Measurements from ENCODE around the gene TTYH2. TPM values are rescaled to one million over a fixed set of nuclear protein-coding genes. Genes with fewer than 3 reads are reported as not detected.

TTYH2 gene
- total RNA-seq, 3 donors from 2014 or later (not counting 1 experiment from before 2014, with no cell fraction given) = 4.3 to 7.9 (median 4.8) TPM

DNA sequence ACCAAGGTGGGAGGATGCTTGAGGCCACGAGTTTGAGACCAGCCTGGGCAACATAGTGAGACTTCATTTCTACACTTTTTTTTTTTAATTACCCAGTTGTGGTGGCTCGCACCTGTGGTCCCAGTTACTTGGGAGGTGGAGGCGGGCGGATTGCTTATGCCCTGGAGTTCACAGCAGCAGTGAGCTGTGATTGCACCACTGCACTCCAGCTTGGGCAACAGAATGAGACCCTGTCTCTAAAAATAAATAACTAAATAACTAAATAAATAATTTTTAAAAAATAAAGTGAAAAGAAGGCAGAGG, 70.0 kb downstream of the TTYH2 start:
- no peaks in the 10 kb centered on the region for H3K27me3 Mint-ChIP-seq (ENCODE audit: low read depth in 2 of 2)
- intact Hi-C loops (cut with micrococcal nuclease) = loop anchor here (5.0 kb wide), 1 partner anchor 71 kb away; the partner anchor contains the start of gene TTYH2
- TF ChIP-seq, protein P1, sequence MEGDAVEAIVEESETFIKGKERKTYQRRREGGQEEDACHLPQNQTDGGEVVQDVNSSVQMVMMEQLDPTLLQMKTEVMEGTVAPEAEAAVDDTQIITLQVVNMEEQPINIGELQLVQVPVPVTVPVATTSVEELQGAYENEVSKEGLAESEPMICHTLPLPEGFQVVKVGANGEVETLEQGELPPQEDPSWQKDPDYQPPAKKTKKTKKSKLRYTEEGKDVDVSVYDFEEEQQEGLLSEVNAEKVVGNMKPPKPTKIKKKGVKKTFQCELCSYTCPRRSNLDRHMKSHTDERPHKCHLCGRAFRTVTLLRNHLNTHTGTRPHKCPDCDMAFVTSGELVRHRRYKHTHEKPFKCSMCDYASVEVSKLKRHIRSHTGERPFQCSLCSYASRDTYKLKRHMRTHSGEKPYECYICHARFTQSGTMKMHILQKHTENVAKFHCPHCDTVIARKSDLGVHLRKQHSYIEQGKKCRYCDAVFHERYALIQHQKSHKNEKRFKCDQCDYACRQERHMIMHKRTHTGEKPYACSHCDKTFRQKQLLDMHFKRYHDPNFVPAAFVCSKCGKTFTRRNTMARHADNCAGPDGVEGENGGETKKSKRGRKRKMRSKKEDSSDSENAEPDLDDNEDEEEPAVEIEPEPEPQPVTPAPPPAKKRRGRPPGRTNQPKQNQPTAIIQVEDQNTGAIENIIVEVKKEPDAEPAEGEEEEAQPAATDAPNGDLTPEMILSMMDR (IDR thresholded peaks at IDR 0.05) = no peak
- H3K9me3 Mint-ChIP-seq = no peaks in the 10 kb centered on the region
- Histone ChIP-seq H3K36me3 (ENCODE audit: control insufficient read depth, insufficient read depth, low read length) (no peaks in the 10 kb centered on the region), H3K4me3 (ENCODE audit: low read length) (no peak overlapping the region), H3K27ac (ENCODE audit: low read length) (no peak overlapping the region), H3K27me3 (ENCODE audit: control insufficient read depth, insufficient read depth, low read length) (no peaks in the 10 kb centered on the region), H3K4me1 (ENCODE audit: control insufficient read depth, insufficient read depth, low read length) (peaks cover 55% of the 10 kb centered on the region), H3K9me3 (ENCODE audit: control insufficient read depth, insufficient read depth, low read length) (no peaks in the 10 kb centered on the region)
- peak overlapping the region; percentile 73 for H3K4me3 Mint-ChIP-seq
- H3K36me3 Mint-ChIP-seq = no peaks in the 10 kb centered on the region
- H3K27ac Mint-ChIP-seq = peak overlapping the region; percentile 88 to 94
- 53% methylated on average over 4 of the region's 4 CpGs for WGBS (ENCODE audit: insufficient coverage)
- peaks cover 30 to 33% of the 10 kb centered on the region in 2 donors for H3K4me1 Mint-ChIP-seq
- ATAC-seq (no peak), DNase-seq (no peak)

DNA sequence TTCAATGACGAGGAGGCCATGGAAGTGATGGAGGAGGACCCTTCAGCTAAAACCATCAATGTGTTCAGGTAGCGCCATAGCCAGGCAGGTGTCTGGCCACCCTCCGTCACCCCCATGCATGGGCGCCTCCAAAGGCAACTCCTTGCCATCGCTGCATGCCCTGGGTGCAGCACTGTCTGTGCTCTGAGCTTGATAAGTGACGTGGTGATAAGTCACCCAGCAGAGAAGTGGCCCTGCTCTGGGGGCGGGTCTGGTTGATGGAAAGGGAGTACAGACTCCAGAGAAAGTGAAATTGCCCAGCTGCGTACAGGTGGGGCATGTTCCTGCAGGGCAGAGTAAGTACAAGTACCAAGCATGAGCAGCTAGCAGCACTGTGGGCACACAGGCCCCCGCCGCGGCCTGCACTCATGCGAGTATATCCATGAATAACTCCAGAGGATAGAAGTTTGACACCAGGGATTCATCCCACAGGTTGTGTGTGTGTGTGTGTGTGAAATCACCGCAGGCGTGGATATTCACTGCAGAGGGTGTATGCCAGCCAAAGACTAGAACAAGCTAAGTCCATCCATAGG, 73.7 kb downstream of the TTYH2 start:
- Histone ChIP-seq H3K4me3 (ENCODE audit: low read length) (no peak overlapping the region), H3K27me3 (ENCODE audit: control insufficient read depth, insufficient read depth, low read length) (no peaks in the 10 kb centered on the region), H3K4me1 (ENCODE audit: control insufficient read depth, insufficient read depth, low read length) (peaks cover 29% of the 10 kb centered on the region), H3K36me3 (ENCODE audit: control insufficient read depth, insufficient read depth, low read length) (no peaks in the 10 kb centered on the region), H3K9me3 (ENCODE audit: control insufficient read depth, insufficient read depth, low read length) (no peaks in the 10 kb centered on the region), H3K27ac (ENCODE audit: low read length) (no peak overlapping the region)
- peaks cover 20 to 26% of the 10 kb centered on the region in 2 donors for H3K4me1 Mint-ChIP-seq
- H3K27ac Mint-ChIP-seq = no peak overlapping the region
- H3K9me3 Mint-ChIP-seq = no peaks in the 10 kb centered on the region
- ATAC-seq (no peak), DNase-seq (no peak)
- no peaks in the 10 kb centered on the region for H3K27me3 Mint-ChIP-seq (ENCODE audit: low read depth in 2 of 2)
- TF ChIP-seq, protein P1 (IDR thresholded peaks at IDR 0.05) = no peak
- intact Hi-C loops (cut with micrococcal nuclease) = no loop called here
- H3K4me3 Mint-ChIP-seq = no peak overlapping the region
- no peaks in the 10 kb centered on the region for H3K36me3 Mint-ChIP-seq
- WGBS (ENCODE audit: insufficient coverage) = 90% methylated on average over 14 of the region's 14 CpGs

DNA sequence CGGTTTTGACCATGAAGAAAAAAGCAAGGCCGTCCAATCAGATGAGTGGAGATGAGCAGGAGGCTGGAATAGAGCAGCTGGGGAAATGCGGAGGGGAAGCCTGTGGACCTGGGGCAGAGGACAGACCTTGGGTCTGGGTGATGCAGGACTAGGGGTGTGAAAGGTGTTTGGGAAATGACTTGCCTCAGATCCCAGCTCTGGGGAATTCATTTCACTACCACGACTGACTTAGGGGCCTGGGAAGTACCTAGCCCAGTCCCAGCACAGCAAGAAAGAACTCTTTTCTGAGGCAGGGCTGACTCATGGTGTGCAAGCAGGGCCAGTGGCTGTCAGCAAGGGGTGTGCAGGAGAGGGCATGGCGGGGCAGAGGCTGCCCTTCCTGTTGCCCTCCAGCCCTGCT, 75.4 kb downstream of the TTYH2 start:
- H3K27ac ChIP-seq (ENCODE audit: low read length) = no peak overlapping the region
- Mint-ChIP-seq H3K27ac (peak overlapping the region in 1 of 2 donors; percentile 68), H3K4me1 (peaks cover 11 to 14% of the 10 kb centered on the region in 2 donors), H3K27me3 (ENCODE audit: low read depth in 2 of 2) (no peaks in the 10 kb centered on the region), H3K36me3 (no peaks in the 10 kb centered on the region), H3K4me3 (no peak overlapping the region), H3K9me3 (no peaks in the 10 kb centered on the region)
- H3K9me3 ChIP-seq (ENCODE audit: control insufficient read depth, insufficient read depth, low read length) = no peaks in the 10 kb centered on the region
- intact Hi-C loops (cut with micrococcal nuclease) = no loop called here
- DNase-seq (no peak), ATAC-seq (no peak)
- WGBS (ENCODE audit: insufficient coverage) = 79% methylated on average over 5 of the region's 5 CpGs
- no peaks in the 10 kb centered on the region for H3K36me3 ChIP-seq (ENCODE audit: control insufficient read depth, insufficient read depth, low read length)
- H3K4me1 ChIP-seq (ENCODE audit: control insufficient read depth, insufficient read depth, low read length) = peaks cover 12% of the 10 kb centered on the region
- TF ChIP-seq, protein P1 (IDR thresholded peaks at IDR 0.05) = no peak
- H3K27me3 ChIP-seq (ENCODE audit: control insufficient read depth, insufficient read depth, low read length) = no peaks in the 10 kb centered on the region
- H3K4me3 ChIP-seq (ENCODE audit: low read length) = no peak overlapping the region

DNA sequence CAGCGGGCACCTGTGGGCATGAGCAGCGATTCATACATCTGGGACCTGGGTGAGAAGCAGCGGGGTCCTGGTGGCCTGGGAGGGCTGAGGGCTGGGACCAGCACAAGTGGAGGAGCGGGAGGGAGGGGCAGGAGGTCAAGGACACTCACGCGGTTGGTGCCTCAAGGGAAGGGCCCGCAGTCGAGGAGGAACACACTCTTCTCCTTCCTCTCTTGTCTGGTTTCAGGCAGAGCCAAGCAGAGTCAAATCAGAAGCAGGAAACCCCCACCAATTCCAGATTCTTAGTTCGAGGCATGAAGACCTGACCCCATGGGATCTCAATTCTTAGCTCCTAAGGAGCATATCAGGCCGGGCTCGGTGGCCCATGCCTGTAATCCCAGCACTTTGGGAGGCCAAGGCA, 76.3 kb downstream of the TTYH2 start:
- Mint-ChIP-seq H3K27ac (no peak overlapping the region), H3K27me3 (ENCODE audit: low read depth in 2 of 2) (no peaks in the 10 kb centered on the region), H3K9me3 (no peaks in the 10 kb centered on the region), H3K4me3 (no peak overlapping the region), H3K4me1 (peaks cover 9 to 12% of the 10 kb centered on the region in 2 donors), H3K36me3 (no peaks in the 10 kb centered on the region)
- H3K27me3 ChIP-seq (ENCODE audit: control insufficient read depth, insufficient read depth, low read length) = no peaks in the 10 kb centered on the region
- intact Hi-C loops (cut with micrococcal nuclease) = no loop called here
- H3K36me3 ChIP-seq (ENCODE audit: control insufficient read depth, insufficient read depth, low read length) = no peaks in the 10 kb centered on the region
- no peaks in the 10 kb centered on the region for H3K9me3 ChIP-seq (ENCODE audit: control insufficient read depth, insufficient read depth, low read length)
- H3K4me3 ChIP-seq (ENCODE audit: low read length) = no peak overlapping the region
- peaks cover 6% of the 10 kb centered on the region for H3K4me1 ChIP-seq (ENCODE audit: control insufficient read depth, insufficient read depth, low read length)
- 64% methylated on average over 11 of the region's 11 CpGs for WGBS (ENCODE audit: insufficient coverage)
- DNase-seq (no peak), ATAC-seq (no peak)
- H3K27ac ChIP-seq (ENCODE audit: low read length) = no peak overlapping the region
- TF ChIP-seq, protein P1 (IDR thresholded peaks at IDR 0.05) = no peak

Data from natural killer cell (primary cell).